Uterus (tissue), 4 donors: ENCODE measurements around the gene CSF3. TPM values are rescaled to one million over a fixed set of nuclear protein-coding genes. Genes with fewer than 3 reads are reported as not detected.
A peak's percentile ranks its signal among the peaks of the same experiment; 100 is the strongest.

ENCODE experiments used
- DNase-seq, 2 donors: peaks; one replicate each; pipeline ENCODE4 v3.0.0-alpha.2; 2019 to 2020
- H3K27ac ChIP-seq, 2 donors: fragments of 200-600 bp; sonication (generic); 1 replicate in 1 of 2; 2 replicates in 1 of 2; pipeline ENCODE4 v1.5.1; 2016 to 2018
- H3K27me3 ChIP-seq, 2 donors: fragments of 200-600 bp; sonication (generic); one replicate each; pipeline ENCODE4 v1.5.1; 2018 to 2019; ENCODE audit warnings: control low read depth in 1 of 2
- H3K36me3 ChIP-seq, 2 donors: fragments of 200-600 bp; sonication (generic); one replicate each; pipeline ENCODE4 v1.5.1; 2019; ENCODE audit warnings: control low read depth in 1 of 2
- H3K4me1 ChIP-seq, 2 donors: fragments of 200-600 bp; sonication (generic); one replicate each; pipeline ENCODE4 v1.5.1; 2018 to 2019; ENCODE audit warnings: control low read depth in 1 of 2
- H3K4me3 ChIP-seq, 2 donors: fragments of 200-600 bp; sonication (generic); 1 replicate in 1 of 2; 2 replicates in 1 of 2; pipeline ENCODE4 v1.5.1; 2018 to 2019; ENCODE audit warnings: mild to moderate bottlenecking in 1 of 2
- H3K9me3 ChIP-seq, 2 donors: fragments of 200-600 bp; sonication (generic); one replicate each; pipeline ENCODE4 v1.5.1; 2019; ENCODE audit warnings: control low read depth in 1 of 2
- POLR2A ChIP-seq, 2 donors: fragments of 450-650 bp; IDR thresholded peaks; one replicate each; pipeline ENCODE4 v1.6.1; 2016; ENCODE audit warnings: antibody characterized with exemption in 2 of 2, mild to moderate bottlenecking in 1 of 2, moderate library complexity in 1 of 2
- intact Hi-C: fragments of 100-400 bp; cut with DNase I; formaldehyde crosslinking; loops from one replicate; pipeline ENCODE4 v1.15.1; 2023; ENCODE audit warnings: low total_unique reads
- total RNA-seq, 4 donors: library from RNA; depleted of rRNA in 3 of 4; stranded (reverse); fragments of >200 nt in 3 of 4; gene quantifications; one replicate each; pipeline versions ENCODE4 v1.1.0 to v1.2.4, GENCODE V29; 2014 to 2023
- TF ChIP-seq, protein P1 (sequence below), 4 experiments: fragments of 200-600 bp in 2 of 4; fragments of 450-650 bp in 2 of 4; sonication (generic) in 2 of 4; IDR thresholded peaks; one replicate each; pipeline ENCODE4 v1.5.1; 2016 to 2019; ENCODE audit warnings: antibody characterized with exemption in 4 of 4, mild to moderate bottlenecking in 2 of 4, moderate library complexity in 1 of 4
- donor health status: DM: yes; HTN: yes; CAD: no.

The CSF3 gene
- total RNA-seq, 4 donors from 2014 or later = 0.29 to 5.0 TPM; not detected in 2

DNA sequence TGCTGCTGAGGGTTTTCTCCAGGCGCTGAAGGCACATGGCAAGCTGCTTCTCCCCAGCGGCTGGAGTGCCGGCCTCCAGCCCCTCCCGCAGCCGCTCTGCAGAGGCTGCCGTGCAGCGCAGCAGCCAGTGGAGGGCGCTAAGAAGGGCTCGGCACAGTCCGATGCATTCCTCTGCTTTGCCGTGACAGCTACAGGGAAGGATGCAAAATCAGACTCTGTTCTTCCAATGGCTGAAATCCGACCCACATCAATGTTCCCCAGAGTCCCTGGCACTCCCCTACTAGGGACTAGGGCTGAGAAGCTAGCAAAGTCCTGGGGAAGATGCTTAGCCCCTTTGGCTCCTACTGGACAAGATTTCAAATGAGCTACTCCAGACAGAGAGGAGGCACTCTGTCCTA is 19.9 kb downstream of the CSF3 start:
- Histone ChIP-seq H3K36me3 (no peaks in the 10 kb centered on the region), H3K27me3 (no peaks in the 10 kb centered on the region), H3K27ac (no peak overlapping the region), H3K4me3 (no peak overlapping the region), H3K9me3 (no peaks in the 10 kb centered on the region), H3K4me1 (no peaks in the 10 kb centered on the region)
- intact Hi-C loops = no loop called here
- DNase-seq = no peak
- TF ChIP-seq POLR2A (IDR thresholded peaks at IDR 0.05) = no peak
- TF ChIP-seq, protein P1, sequence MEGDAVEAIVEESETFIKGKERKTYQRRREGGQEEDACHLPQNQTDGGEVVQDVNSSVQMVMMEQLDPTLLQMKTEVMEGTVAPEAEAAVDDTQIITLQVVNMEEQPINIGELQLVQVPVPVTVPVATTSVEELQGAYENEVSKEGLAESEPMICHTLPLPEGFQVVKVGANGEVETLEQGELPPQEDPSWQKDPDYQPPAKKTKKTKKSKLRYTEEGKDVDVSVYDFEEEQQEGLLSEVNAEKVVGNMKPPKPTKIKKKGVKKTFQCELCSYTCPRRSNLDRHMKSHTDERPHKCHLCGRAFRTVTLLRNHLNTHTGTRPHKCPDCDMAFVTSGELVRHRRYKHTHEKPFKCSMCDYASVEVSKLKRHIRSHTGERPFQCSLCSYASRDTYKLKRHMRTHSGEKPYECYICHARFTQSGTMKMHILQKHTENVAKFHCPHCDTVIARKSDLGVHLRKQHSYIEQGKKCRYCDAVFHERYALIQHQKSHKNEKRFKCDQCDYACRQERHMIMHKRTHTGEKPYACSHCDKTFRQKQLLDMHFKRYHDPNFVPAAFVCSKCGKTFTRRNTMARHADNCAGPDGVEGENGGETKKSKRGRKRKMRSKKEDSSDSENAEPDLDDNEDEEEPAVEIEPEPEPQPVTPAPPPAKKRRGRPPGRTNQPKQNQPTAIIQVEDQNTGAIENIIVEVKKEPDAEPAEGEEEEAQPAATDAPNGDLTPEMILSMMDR (IDR thresholded peaks at IDR 0.05) = peak in 1 of 4 experiments; percentile 24

DNA sequence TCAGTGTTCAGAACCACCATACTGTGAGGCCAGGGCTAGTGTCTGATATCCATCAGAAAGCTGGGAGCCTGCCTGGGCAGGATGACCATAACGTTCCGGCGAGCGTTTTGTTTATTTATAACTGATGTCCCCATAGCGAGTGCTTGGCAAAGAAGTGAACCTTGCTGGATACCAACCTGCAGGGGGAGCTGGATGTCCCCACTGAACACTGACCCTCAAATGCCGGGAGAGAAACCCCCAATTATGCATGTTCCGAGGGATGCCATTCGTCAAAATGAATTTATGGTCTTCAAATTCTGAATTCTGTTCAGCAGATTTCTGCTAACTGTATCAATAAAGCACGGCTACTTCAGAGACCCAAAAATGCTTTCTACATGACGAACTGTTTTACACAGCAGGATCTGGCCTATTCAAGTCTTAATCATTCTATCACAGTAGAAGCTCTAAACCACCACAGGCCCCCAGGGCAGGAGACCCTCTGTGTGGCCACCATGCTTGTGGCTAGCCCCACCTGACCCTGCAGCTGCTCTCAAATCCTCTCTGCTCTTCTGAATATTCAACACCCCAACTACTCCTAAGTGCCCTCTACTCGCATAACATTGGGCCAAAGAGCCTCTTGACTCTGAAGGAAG is 23.8 kb downstream of the CSF3 start:
- TF ChIP-seq, protein P1 (IDR thresholded peaks at IDR 0.05) = peak; percentile 81 to 86 (median 83)
- TF ChIP-seq POLR2A (IDR thresholded peaks at IDR 0.05) = no peak
- intact Hi-C loops = no loop called here
- DNase-seq = peak; percentile 88 to 92
- no peaks in the 10 kb centered on the region for H3K9me3 ChIP-seq
- H3K27me3 ChIP-seq = no peaks in the 10 kb centered on the region
- peak overlapping the region; percentile 83 to 86 for H3K27ac ChIP-seq
- no peaks in the 10 kb centered on the region for H3K36me3 ChIP-seq
- H3K4me1 ChIP-seq = no peaks in the 10 kb centered on the region
- no peak overlapping the region for H3K4me3 ChIP-seq

DNA sequence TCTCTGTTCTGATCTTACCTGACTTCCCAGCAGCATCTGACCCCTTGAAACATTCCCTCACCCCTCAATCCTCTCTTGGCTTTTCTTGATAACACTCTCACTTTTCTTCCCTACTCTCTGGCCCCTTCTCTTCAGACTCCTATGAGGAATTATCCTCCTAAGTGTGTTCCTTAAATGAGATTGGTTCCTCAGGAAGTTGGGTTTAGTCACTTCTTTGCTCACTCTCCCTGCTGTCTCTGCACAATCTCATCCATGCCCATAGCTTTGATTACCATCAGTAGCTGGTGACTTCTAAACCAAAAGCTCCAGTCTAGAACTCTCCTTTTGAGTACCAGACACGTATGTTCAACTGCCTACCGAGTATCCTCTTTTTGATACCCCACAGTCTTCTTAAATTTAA is 26.0 kb downstream of the CSF3 start:
- Histone ChIP-seq H3K4me1 (no peaks in the 10 kb centered on the region), H3K36me3 (no peaks in the 10 kb centered on the region), H3K9me3 (no peaks in the 10 kb centered on the region), H3K27me3 (no peaks in the 10 kb centered on the region), H3K27ac (no peak overlapping the region), H3K4me3 (no peak overlapping the region)
- intact Hi-C loops = no loop called here
- DNase-seq = no peak
- no peak for TF ChIP-seq POLR2A (IDR thresholded peaks at IDR 0.05)
- TF ChIP-seq, protein P1 (IDR thresholded peaks at IDR 0.05) = no peak

DNA sequence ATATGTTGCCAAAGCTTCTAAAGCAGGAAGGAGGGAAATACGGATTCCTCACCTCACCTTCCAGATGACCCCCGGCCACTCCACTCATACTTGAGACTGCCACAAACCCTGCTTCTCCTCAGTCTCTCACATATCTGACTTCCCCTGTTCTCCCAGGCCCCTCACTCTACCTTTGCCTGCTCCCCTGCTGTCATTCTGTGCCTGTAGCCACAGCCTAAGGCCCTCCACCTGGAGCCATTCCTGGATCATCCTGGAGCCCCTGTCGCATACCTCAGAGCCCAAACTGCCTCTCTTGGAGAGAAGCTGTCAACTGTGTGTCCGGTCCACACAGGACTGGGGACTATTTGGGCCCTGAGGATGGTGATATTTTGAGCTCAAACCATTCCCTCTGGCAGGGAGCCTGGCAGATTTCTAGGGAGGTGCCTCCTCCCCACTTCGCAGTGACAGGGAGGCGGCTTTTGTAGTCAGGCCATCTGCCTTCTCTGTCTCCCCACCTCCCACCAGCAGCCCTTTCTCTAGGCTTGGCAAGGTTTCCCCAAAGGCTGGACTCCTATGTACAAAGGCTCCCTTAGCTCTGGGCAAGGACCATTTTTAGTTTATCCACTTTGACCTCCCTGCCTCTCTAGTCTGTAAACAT is 41.3 kb downstream of the CSF3 start:
- H3K36me3 ChIP-seq = no peaks in the 10 kb centered on the region
- H3K4me1 ChIP-seq = peaks cover 0 to 8% of the 10 kb centered on the region in 2 donors
- no peaks in the 10 kb centered on the region for H3K9me3 ChIP-seq
- DNase-seq = no peak
- no peak for TF ChIP-seq POLR2A (IDR thresholded peaks at IDR 0.05)
- TF ChIP-seq, protein P1 (IDR thresholded peaks at IDR 0.05) = no peak
- H3K27ac ChIP-seq = peak overlapping the region; percentile 5 to 20
- intact Hi-C loops = no loop called here
- no peaks in the 10 kb centered on the region for H3K27me3 ChIP-seq
- no peak overlapping the region for H3K4me3 ChIP-seq

DNA sequence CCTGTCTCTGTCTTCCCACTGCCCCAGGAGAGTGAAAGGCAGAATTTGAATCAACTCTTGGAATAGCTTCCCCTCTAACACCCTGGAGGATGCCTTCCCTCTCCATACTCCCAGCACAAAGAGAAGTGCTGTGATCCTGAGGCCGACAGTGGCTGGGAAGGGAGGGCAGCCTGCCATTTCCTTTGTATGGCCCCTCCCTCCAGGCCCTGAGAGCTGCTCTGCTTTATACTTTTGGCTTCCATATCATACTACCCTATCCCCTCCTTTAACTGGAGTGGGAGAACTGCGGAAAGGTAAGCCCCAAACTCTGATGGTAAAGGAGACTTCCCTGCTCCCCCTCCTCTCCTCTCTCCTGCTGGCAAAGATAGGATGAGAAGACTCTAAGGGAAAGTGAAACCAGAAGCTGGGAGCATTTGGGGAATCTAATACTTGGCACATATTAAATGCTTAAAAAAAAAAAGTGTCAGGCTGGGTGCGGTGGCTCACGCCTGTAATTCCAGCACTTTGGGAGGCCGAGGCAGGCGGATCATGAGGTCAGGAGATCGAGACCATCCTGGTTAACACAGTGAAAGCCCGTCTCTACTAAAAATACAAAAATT is 43.0 kb downstream of the CSF3 start:
- H3K4me3 ChIP-seq = no peak overlapping the region
- H3K27ac ChIP-seq = peak overlapping the region; percentile 80 to 93
- no peaks in the 10 kb centered on the region for H3K27me3 ChIP-seq
- H3K9me3 ChIP-seq = no peaks in the 10 kb centered on the region
- peaks cover 0 to 6% of the 10 kb centered on the region in 2 donors for H3K4me1 ChIP-seq
- no peaks in the 10 kb centered on the region for H3K36me3 ChIP-seq
- no peak for DNase-seq
- TF ChIP-seq, protein P1 (IDR thresholded peaks at IDR 0.05) = no peak
- no peak for TF ChIP-seq POLR2A (IDR thresholded peaks at IDR 0.05)
- intact Hi-C loops = no loop called here
